Stimulated activated CD8-positive, alpha-beta memory T cell treated with anti-CD3 and anti-CD28 coated beads, Interleukin-15, amount 100 ng/mL, for 4 hours (primary cell): ENCODE data around the gene ELMOD1.

Experiments used
- DNase-seq, 2 donors: peaks; one replicate each; pipeline ENCODE4 v3.0.0-alpha.2; 2020; ENCODE audit warnings: low read depth in 2 of 2

ELMOD1 gene

DNA sequence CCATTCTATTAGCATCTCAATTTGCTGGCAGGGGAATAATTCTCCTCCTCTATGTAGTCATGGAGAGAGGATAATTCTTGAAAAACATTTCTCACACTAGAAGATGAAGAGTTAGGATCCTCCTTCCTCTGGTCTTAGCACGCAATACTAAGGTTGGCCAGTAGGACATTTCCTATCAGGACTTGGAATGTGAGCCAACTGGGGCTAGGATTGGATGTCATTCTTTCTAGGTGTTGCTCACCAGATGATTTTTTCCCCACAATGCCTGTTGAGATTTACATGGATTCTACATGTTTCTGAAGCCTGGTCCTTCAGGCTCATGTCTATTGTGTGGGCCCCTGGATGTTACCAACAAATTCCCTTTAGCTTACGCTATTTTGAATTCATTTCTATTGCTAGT, 92.9 kb downstream of the ELMOD1 start:
- DNase-seq = no peak

DNA sequence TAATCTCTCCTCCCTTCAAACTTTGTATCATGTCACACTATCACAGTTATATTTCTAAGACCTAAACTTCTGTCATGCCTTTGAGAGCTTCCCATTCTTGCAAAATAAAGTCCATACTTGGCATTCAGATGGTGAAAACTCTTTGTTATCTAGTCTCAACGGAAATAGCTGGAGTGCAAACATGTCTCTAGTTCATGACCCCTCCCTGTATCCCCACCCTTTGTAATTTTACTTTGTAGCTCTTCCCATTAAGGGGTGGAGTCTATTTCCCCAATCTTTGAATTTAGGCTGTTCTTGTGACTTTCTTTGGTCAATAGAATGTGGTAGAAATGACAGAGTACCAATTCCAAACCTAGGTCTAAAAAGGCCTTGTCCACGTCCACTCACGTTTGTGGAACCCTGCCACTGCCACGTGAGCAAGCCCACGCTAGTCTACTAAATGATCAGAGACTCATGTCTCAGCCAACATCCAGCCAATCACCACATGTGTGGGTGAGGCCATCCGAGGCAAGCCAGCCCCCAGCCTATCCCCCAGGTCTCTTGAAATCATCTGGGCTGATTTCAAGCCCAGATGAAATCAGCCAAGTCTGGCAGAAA, 97.5 kb downstream of the ELMOD1 start:
- no peak for DNase-seq

DNA sequence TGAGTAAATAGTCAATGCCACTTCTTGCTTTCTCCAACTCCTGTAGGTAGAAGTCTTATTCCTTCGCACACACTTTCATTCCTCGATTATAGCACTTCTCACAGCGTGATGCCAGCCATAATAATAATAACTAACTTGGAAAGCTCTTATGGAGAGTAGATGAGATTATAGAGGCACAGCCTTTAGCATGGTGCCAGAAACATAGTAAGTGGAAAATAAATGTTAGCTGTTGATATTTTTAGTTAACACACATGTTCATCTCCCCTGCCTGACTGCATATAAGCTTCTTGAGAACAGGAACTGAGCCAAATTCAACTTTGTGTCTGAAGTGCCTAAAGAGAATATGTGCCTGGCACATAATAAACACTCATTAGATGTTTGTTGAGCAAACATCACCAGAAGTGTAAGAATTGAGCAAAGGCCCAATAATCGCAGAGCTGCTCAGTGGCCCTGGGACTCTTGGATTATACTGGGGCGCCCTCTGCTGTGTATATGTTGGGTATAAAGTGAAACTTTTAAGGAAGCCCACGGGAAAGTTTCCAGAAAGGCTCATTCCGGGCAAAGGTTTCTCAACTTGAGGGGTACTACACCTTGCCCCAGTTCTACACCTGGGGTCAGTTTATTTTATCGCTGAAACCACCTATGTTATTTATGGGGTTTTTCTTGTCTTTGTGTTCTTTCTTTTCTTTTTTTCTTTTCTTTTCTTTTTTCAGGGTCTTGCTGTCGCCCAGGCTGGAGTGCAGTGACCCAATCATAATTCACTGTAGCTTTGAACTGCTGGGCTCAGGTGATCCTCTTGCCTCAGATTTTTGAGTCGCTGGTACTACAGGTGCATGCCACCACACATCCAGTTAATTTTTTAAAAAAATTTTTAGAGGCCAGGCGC, 98.6 kb downstream of the ELMOD1 start:
- DNase-seq = peak in 1 of 2 donors; percentile 7

GRCh38 chr11:107691000-107691750, 100.2 kb downstream of the ELMOD1 start:
- no peak for DNase-seq

- no peak for DNase-seq
Measured at GRCh38 chr11:107695446-107695845, 104.5 kb downstream of the ELMOD1 start.

- DNase-seq = no peak
Measured at GRCh38 chr11:107696140-107696539, 105.2 kb downstream of the ELMOD1 start.

- DNase-seq = no peak
Measured at GRCh38 chr11:107697291-107697690, 106.3 kb downstream of the ELMOD1 start.

GRCh38 chr11:107699371-107700285, 108.7 kb downstream of the ELMOD1 start:
- no peak for DNase-seq

GRCh38 chr11:107702109-107702660, 111.2 kb downstream of the ELMOD1 start:
- DNase-seq = no peak

- no peak for DNase-seq
Measured at GRCh38 chr11:107702723-107703122, 111.8 kb downstream of the ELMOD1 start.

DNA sequence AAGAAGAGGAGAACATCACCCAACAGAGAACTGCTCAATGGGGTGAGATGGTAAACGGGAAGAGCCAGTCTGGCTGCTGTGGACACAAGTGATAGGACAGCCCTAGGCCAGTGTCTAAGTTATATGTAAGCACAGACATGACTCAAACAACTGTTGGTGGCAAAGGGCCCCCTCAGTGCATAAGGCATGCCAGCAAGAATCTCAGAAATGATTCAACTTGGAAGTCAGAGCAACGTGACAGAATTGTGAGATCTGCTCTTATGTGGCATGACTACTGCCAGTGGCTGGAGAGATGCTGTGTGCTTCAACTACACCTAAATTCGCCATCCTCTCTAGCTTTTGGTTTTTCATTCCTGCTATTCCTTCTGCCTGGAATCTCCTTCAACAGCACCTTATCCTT, 113.5 kb downstream of the ELMOD1 start:
- DNase-seq = no peak

DNA sequence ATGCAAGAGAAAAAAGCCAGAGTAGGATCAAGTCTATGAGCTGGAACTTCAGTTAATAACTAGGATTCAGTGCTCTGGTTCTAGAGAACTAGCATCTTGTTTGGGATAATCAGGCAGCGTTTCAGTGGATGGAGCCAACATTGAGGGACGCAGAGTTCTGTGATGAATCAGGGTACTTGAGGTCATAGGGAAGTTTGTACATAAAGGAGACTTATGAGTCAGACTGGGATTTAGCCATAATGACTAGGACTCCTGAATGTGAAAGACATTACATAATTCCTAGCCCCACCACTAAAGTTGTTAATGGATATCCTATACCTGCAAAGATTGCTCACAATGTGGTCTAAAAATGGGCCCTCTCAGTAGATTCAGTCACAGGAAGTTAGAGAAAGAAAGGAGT, 114.1 kb downstream of the ELMOD1 start:
- DNase-seq = no peak

DNA sequence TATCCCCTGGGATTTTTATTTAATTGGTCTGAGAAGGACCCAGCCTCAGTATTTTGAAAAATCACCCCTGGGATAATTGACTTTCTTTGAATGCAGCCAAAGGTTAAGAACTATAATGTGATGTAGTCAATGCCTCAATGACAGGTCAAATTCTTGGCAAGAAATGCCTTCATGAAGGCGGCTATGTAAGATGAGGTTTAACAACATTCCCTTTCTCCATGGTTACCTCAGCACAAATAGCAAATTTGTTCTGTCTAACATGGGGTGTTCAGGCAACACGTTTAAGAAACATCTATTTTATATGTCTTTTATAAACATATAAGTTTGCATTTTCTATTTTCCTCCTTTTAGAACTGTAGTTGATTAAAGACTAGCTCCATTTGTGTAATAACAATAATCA, 115.6 kb downstream of the ELMOD1 start:
- no peak for DNase-seq

GRCh38 chr11:107707215-107707671, 116.3 kb downstream of the ELMOD1 start:
- DNase-seq = no peak

DNA sequence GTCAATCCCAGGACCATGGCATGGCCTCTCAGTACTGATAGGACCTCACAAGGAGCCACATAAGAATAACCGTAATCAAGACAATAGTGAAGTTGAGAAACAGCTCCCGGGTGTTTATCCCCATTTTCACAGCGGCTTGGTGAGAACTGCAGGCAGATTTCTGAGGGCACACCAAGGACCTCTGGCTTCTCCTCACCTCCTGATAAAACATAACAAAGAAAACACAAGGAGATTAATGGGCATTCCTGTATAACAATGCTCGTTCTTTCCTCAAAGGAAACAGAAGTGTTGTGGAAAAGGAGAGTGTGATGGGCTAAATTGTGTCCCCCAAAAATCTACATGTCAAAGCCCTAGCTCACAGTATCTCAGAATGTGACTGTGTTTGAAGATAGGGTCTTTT, 116.9 kb downstream of the ELMOD1 start:
- no peak for DNase-seq

GRCh38 chr11:107708792-107709191, 117.8 kb downstream of the ELMOD1 start:
- DNase-seq = no peak

DNA sequence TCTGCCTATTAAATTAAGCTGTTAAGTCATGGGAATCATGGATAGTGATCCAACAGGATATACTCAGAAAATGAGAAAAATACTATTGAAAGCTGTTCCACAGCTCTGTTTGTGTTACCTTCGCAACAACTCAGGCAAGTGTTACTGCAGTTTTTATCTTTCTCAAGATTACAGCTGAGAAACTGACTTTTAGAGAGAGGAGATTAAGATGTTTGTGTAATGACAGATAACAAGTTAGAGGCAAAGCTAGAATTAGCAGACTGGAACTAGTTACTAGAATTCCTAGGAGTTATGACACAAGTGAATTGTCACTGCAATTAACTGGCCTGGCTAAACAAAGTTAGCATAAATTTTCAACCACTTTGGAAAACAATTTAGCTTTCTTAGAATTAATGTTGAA, 119.4 kb downstream of the ELMOD1 start:
- DNase-seq = no peak

GRCh38 chr11:107711861-107712755, 121.2 kb downstream of the ELMOD1 start, which contains the start of gene SLN:
TSS of gene SLN (minus strand) at chr11:107712056.
- no peak for DNase-seq

GRCh38 chr11:107713009-107713408, 122.1 kb downstream of the ELMOD1 start:
- no peak for DNase-seq
